ENCODE results near the gene RNU6-9. TPM values are rescaled to one million over a fixed set of nuclear protein-coding genes. Genes with fewer than 3 reads are reported as not detected.

The RNU6-9 gene
- total RNA-seq, 4 donors from 2014 or later, result not detected

- Histone ChIP-seq H3K36me3 (peaks cover 0 to 49% of the 10 kb centered on the region in 2 donors), H3K27me3 (peaks cover 4% of the 10 kb centered on the region), H3K9me3 (no peaks in the 10 kb centered on the region), H3K4me3 (no peak overlapping the region), H3K27ac (peak overlapping the region in 2 of 4 donors; percentile 80 to 84), H3K4me1 (peaks cover 0 to 55% (median 6%) of the 10 kb centered on the region in 3 donors)
- WGBS, 2 donors (ENCODE audit: low coverage in 1 of 2), result 100% methylated on average over 1 of the region's 39 CpGs; no CpG with 5 or more reads in 1 of the 2 donors
- no peak for ATAC-seq
- no peak for TF ChIP-seq EP300 (IDR thresholded peaks at IDR 0.05)
- no peak for TF ChIP-seq CTCF (IDR thresholded peaks at IDR 0.05)
- TF ChIP-seq POLR2A (IDR thresholded peaks at IDR 0.05), result peak in 1 of 2 donors; percentile 3
Measured at GRCh38 chr19:867855-868457, 25.3 kb upstream of the RNU6-9 start.

- no peak overlapping the region for H3K4me3 ChIP-seq
- peak; percentile 2 for ATAC-seq
- peaks cover 0 to 49% (median 6%) of the 10 kb centered on the region in 3 donors for H3K4me1 ChIP-seq
- TF ChIP-seq POLR2A (IDR thresholded peaks at IDR 0.05), result no peak
- no peak for TF ChIP-seq POLR2AphosphoS5 (IDR thresholded peaks at IDR 0.05)
- no peak for TF ChIP-seq CTCF (IDR thresholded peaks at IDR 0.05)
- no peak for TF ChIP-seq EP300 (IDR thresholded peaks at IDR 0.05)
- H3K36me3 ChIP-seq, result peaks cover 0 to 56% of the 10 kb centered on the region in 2 donors
- H3K9me3 ChIP-seq, result no peaks in the 10 kb centered on the region
- WGBS, 2 donors (ENCODE audit: low coverage in 1 of 2), result 93 to 97% methylated on average over 11 to 14 of the region's 34 CpGs
- no peaks in the 10 kb centered on the region for H3K27me3 ChIP-seq
- H3K27ac ChIP-seq, result peak overlapping the region; percentile 47 to 84 (median 79)
Measured at GRCh38 chr19:868458-869244, 24.6 kb upstream of the RNU6-9 start.

- peak; percentile 87 for ATAC-seq
- Histone ChIP-seq H3K27ac (peak overlapping the region; percentile 47 to 84 (median 79)), H3K9me3 (no peaks in the 10 kb centered on the region), H3K4me1 (peaks cover 0 to 42% (median 6%) of the 10 kb centered on the region in 3 donors), H3K36me3 (peaks cover 0 to 64% of the 10 kb centered on the region in 2 donors), H3K4me3 (no peak overlapping the region), H3K27me3 (no peaks in the 10 kb centered on the region)
- TF ChIP-seq POLR2AphosphoS5 (IDR thresholded peaks at IDR 0.05) (peak; percentile 65), POLR2A (IDR thresholded peaks at IDR 0.05) (no peak)
- 46 to 56% methylated on average over 5 to 7 of the region's 29 CpGs for WGBS, 2 donors (ENCODE audit: low coverage in 1 of 2)
Measured at GRCh38 chr19:869245-870177, 23.8 kb upstream of the RNU6-9 start.

GRCh38 chr19:870314-870713, 23.0 kb upstream of the RNU6-9 start:
- TF ChIP-seq POLR2AphosphoS5 (IDR thresholded peaks at IDR 0.05) (no peak), EP300 (IDR thresholded peaks at IDR 0.05) (no peak), CTCF (IDR thresholded peaks at IDR 0.05) (no peak), POLR2A (IDR thresholded peaks at IDR 0.05) (no peak)
- H3K27ac ChIP-seq, result peak overlapping the region in 3 of 4 donors; percentile 78 to 84 (median 80)
- H3K27me3 ChIP-seq, result no peaks in the 10 kb centered on the region
- peaks cover 0 to 72% of the 10 kb centered on the region in 2 donors for H3K36me3 ChIP-seq
- ATAC-seq, result no peak
- WGBS, 2 donors (ENCODE audit: low coverage in 1 of 2), result 70 to 80% methylated on average over 1 to 2 of the region's 8 CpGs
- H3K4me1 ChIP-seq, result peaks cover 0 to 42% (median 6%) of the 10 kb centered on the region in 3 donors
- H3K4me3 ChIP-seq, result no peak overlapping the region
- H3K9me3 ChIP-seq, result no peaks in the 10 kb centered on the region

- H3K4me1 ChIP-seq, result peaks cover 0 to 42% (median 6%) of the 10 kb centered on the region in 3 donors
- peaks cover 0 to 79% of the 10 kb centered on the region in 2 donors for H3K36me3 ChIP-seq
- no CpG with 5 or more reads among the region's 28 CpGs for WGBS, 2 donors (ENCODE audit: low coverage in 1 of 2)
- H3K27ac ChIP-seq, result peak overlapping the region in 3 of 4 donors; percentile 18 to 84 (median 39)
- H3K9me3 ChIP-seq, result no peaks in the 10 kb centered on the region
- no peaks in the 10 kb centered on the region for H3K27me3 ChIP-seq
- H3K4me3 ChIP-seq, result no peak overlapping the region
- no peak for ATAC-seq
- no peak for TF ChIP-seq POLR2A (IDR thresholded peaks at IDR 0.05)
- peak; percentile 37 for TF ChIP-seq POLR2AphosphoS5 (IDR thresholded peaks at IDR 0.05)
Measured at GRCh38 chr19:870963-871401, 22.3 kb upstream of the RNU6-9 start.

Data from gastroesophageal sphincter (tissue), 4 donors.